ENCODE measurements around the gene CPA4. TPM values are rescaled to one million over a fixed set of nuclear protein-coding genes. Genes with fewer than 3 reads are reported as not detected.

CPA4 gene
- total RNA-seq, 1 experiment from 2014 or later, result 22.1 TPM

GRCh38 chr7:130299866-130300265 lies 6.9 kb downstream of the CPA4 start:
- no peaks in the 10 kb centered on the region for H4K20me1 ChIP-seq (ENCODE audit: low read length)
- TF ChIP-seq CTCF (conservative IDR thresholded peaks at IDR 0.05; ENCODE audit: low read depth, low read length), result no peak
- no peak for TF ChIP-seq EZH2phosphoT487 (IDR thresholded peaks at IDR 0.05; ENCODE audit: borderline replicate concordance, low read length)
- no peak for TF ChIP-seq EZH2 (IDR thresholded peaks at IDR 0.05; ENCODE audit: low read length, unreplicated experiment)
- ChIA-PET POLR2A (ENCODE audit: unreplicated experiment) (no interaction called here), CTCF (no interaction called here)
- no peak overlapping the region for H3K4me3 ChIP-seq (ENCODE audit: low read length)
- H3K9ac ChIP-seq (ENCODE audit: low read length), result no peak overlapping the region
- DNase-seq (no peak), ATAC-seq (no peak)
- BruUV-seq (replicated peaks), result no TSS peak
- no peak overlapping the region for H2AFZ ChIP-seq (ENCODE audit: low read length)
- H3K9me3 ChIP-seq (ENCODE audit: low read length), result no peaks in the 10 kb centered on the region
- no peaks in the 10 kb centered on the region for H3K27me3 ChIP-seq (ENCODE audit: low read length)
- H3F3A ChIP-seq (ENCODE audit: low read length, unreplicated experiment), result no peaks in the 10 kb centered on the region
- intact Hi-C loops (cut with micrococcal nuclease), result no loop called here
- H3K4me2 ChIP-seq (ENCODE audit: low read length), result no peak overlapping the region
- 0 out of 2 replicates have a peak, but pooled peaks cover under 1% of the 10 kb centered on the region for H3K79me2 ChIP-seq (ENCODE audit: low read length)
- no peaks in the 10 kb centered on the region for H3K4me1 ChIP-seq (ENCODE audit: insufficient read depth, low read length)
- no peak overlapping the region for H3K27ac ChIP-seq (ENCODE audit: low read length)
- H3K9me2 ChIP-seq (replicated peaks; ENCODE audit: low read length), result no peaks in the 10 kb centered on the region
- no peaks in the 10 kb centered on the region for H3K36me3 ChIP-seq (ENCODE audit: low read depth, low read length)

- no peaks in the 10 kb centered on the region for H3K36me3 ChIP-seq (ENCODE audit: low read depth, low read length)
- ChIA-PET CTCF (no interaction called here), POLR2A (ENCODE audit: unreplicated experiment) (no interaction called here)
- no peaks in the 10 kb centered on the region for H4K20me1 ChIP-seq (ENCODE audit: low read length)
- DNase-seq, result no peak
- no peak overlapping the region for H2AFZ ChIP-seq (ENCODE audit: low read length)
- H3K9me2 ChIP-seq (replicated peaks; ENCODE audit: low read length), result no peaks in the 10 kb centered on the region
- H3K79me2 ChIP-seq (ENCODE audit: low read length), result no peaks in the 10 kb centered on the region
- TF ChIP-seq EZH2phosphoT487 (IDR thresholded peaks at IDR 0.05; ENCODE audit: borderline replicate concordance, low read length) (no peak), CTCF (conservative IDR thresholded peaks at IDR 0.05; ENCODE audit: low read depth, low read length) (no peak), EZH2 (IDR thresholded peaks at IDR 0.05; ENCODE audit: low read length, unreplicated experiment) (no peak)
- H3K27me3 ChIP-seq (ENCODE audit: low read length), result no peaks in the 10 kb centered on the region
- ATAC-seq, result no peak
- no peaks in the 10 kb centered on the region for H3F3A ChIP-seq (ENCODE audit: low read length, unreplicated experiment)
- no peak overlapping the region for H3K4me3 ChIP-seq (ENCODE audit: low read length)
- H3K27ac ChIP-seq (ENCODE audit: low read length), result no peak overlapping the region
- BruUV-seq (replicated peaks), result no TSS peak
- H3K4me1 ChIP-seq (ENCODE audit: insufficient read depth, low read length), result no peaks in the 10 kb centered on the region
- H3K4me2 ChIP-seq (ENCODE audit: low read length), result no peak overlapping the region
- H3K9ac ChIP-seq (ENCODE audit: low read length), result no peak overlapping the region
- intact Hi-C loops (cut with micrococcal nuclease), result no loop called here
- no peaks in the 10 kb centered on the region for H3K9me3 ChIP-seq (ENCODE audit: low read length)
Observed at GRCh38 chr7:130301501-130302020, 8.6 kb downstream of the CPA4 start.

GRCh38 chr7:130302649-130303048 lies 9.7 kb downstream of the CPA4 start:
- Histone ChIP-seq H3F3A (ENCODE audit: low read length, unreplicated experiment) (no peaks in the 10 kb centered on the region), H3K9ac (ENCODE audit: low read length) (no peak overlapping the region), H3K9me2 (replicated peaks; ENCODE audit: low read length) (no peaks in the 10 kb centered on the region), H3K27ac (ENCODE audit: low read length) (no peak overlapping the region), H3K9me3 (ENCODE audit: low read length) (no peaks in the 10 kb centered on the region), H3K4me2 (ENCODE audit: low read length) (no peak overlapping the region), H3K4me3 (ENCODE audit: low read length) (no peak overlapping the region), H2AFZ (ENCODE audit: low read length) (no peak overlapping the region), H4K20me1 (ENCODE audit: low read length) (no peaks in the 10 kb centered on the region), H3K36me3 (ENCODE audit: low read depth, low read length) (no peaks in the 10 kb centered on the region), H3K4me1 (ENCODE audit: insufficient read depth, low read length) (no peaks in the 10 kb centered on the region), H3K27me3 (ENCODE audit: low read length) (no peaks in the 10 kb centered on the region), H3K79me2 (ENCODE audit: low read length) (no peaks in the 10 kb centered on the region)
- BruUV-seq (replicated peaks), result no TSS peak
- ATAC-seq (no peak), DNase-seq (no peak)
- no peak for TF ChIP-seq EZH2phosphoT487 (IDR thresholded peaks at IDR 0.05; ENCODE audit: borderline replicate concordance, low read length)
- TF ChIP-seq CTCF (conservative IDR thresholded peaks at IDR 0.05; ENCODE audit: low read depth, low read length), result no peak
- TF ChIP-seq EZH2 (IDR thresholded peaks at IDR 0.05; ENCODE audit: low read length, unreplicated experiment), result no peak
- CTCF ChIA-PET, result interaction anchor here (0.6 kb wide), 1 partner anchor 207 kb away, joined by 3 read pairs; no protein-coding TSS in a partner anchor
- intact Hi-C loops (cut with micrococcal nuclease), result no loop called here
- POLR2A ChIA-PET (ENCODE audit: unreplicated experiment), result no interaction called here

Data from PC-3 (cell line).